ENCODE data around the gene F7.

F7 gene

GRCh38 chr13:113169277-113170272 lies 64.0 kb downstream of the F7 start:
- DNase-seq = no peak
- Histone ChIP-seq H3K27ac (no peak overlapping the region), H3K27me3 (replicated peaks) (no peaks in the 10 kb centered on the region), H3K4me3 (ENCODE audit: low read depth, low read length) (no peak overlapping the region), H3K36me3 (replicated peaks) (peaks cover 24% of the 10 kb centered on the region)
- in situ Hi-C loops (cut with HindIII; ENCODE audit: low pct_ligation_motif_present, low sequenced_read_pairs) = no loop called here
- TF ChIP-seq CTCF (IDR thresholded peaks at IDR 0.05; ENCODE audit: low read depth, low read length, missing control alignments) = no peak

Measured in brain microvascular endothelial cell (primary cell).